Non-pigmented ciliary epithelial cell (primary cell): ENCODE results near the gene UBE2F.
"Not testable (repeated sequence)": the region's sequence is repeated elsewhere in the genome, so short reads cannot be mapped to it uniquely, and the experiment has no call there.

Experiments used
- DNase-seq: peaks from one replicate; pipeline ENCODE4 v3.0.0-alpha.2; 2010; ENCODE audit warnings: low read depth

The UBE2F gene

DNA sequence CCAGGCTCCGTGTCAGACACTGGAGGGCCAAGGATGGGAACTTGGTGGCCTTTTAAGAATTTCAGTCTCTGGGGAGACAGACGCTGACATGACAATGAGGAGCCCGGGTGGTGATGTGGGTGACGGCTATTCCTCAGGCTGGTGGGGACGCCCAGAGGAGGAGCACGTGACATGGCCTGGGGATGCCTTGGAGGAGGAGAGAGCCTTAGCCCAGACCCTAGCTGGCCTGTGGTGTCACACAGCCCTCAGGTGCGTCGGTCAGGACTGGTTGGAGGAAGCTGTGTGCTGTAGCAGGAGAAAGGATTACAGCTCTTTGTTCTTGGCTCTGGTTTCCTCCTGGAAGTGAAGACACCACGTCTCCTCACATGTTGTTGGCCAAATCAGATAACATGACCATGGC is 54.0 kb downstream of the UBE2F start:
- DNase-seq, result no peak

DNA sequence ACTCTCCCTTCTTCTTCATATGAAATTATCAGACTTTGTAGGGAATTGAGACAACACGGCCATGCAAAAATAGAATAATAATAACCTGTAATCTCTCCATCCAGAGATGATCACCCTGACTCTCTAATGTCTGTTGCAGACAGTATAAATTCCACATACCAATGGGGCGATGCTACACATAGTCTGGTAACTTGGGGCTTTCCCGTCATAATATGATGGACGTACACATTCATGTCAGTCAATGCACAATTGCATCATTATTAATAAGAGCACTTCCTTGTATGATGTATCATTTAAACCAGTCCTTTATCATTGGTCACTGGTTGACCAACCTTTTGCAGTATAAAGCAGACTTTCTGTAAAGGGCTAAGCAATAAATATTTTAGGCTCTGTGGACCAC is 54.5 kb downstream of the UBE2F start:
- no peak for DNase-seq

DNA sequence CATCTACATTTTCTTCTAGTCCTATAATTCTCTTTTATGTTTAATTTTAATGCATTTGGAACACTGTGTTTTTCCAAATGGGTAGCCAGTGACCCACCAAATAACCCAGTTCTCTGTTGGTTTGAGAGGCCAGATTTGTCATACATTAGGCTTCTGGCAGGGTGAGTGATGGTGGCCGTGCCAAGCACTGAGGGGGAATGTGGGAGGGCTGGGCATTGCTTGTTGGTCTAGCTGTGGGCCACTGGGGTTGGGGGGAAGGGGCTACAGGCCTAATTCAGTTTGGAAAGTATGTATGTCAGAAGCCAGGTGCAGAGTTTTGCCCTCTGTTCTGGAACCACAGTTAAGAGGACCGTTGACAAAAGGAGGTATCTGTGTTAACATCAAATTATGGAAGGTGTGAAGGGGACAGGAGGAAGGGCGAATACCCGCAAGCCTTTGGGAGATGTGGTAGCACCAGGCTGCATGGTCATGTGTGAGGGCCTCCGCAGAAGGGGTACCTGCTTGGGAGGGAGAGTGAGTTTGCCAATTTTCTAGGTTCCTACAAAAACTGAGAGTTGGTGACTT is 55.9 kb downstream of the UBE2F start:
- no peak for DNase-seq

DNA sequence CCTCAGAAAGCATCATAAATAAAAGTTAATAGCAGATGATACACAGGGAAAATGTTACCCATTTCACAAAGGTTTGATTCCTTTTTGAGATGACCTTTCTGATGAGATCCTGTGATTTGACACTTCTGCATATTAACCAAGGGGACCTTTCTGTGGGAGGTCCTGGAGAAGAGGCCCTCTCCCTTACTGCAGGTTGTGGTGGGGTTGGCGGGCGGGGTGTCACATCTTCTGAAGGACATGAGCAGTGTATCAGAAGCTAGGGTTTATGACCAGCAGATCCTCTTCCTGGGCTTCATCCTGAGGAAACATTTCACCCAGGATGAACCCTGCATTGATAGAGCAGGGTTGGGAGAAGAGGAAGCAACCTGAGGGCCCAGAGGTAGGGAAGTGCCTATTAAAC is 56.8 kb downstream of the UBE2F start:
- DNase-seq, result no peak

DNA sequence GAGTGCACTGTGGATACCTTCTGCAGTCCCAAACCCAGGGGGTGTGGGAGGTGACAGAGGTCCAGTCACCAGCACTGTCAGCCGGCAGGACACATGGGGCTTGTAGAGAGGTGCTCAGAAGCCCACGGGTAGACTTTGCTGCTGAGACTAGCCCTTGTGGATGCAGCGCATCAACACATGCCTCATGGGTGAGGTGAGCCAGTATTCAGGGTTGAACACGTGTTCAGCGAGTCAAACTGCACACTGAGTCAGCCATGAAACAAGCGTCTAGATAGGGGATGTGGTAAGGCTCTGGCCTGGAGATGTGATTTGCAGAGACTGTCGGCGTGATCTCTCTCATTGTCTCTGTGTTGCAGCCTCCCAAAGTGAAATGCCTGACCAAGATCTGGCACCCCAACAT is 58.2 kb downstream of the UBE2F start:
- peak; percentile 40 for DNase-seq

DNA sequence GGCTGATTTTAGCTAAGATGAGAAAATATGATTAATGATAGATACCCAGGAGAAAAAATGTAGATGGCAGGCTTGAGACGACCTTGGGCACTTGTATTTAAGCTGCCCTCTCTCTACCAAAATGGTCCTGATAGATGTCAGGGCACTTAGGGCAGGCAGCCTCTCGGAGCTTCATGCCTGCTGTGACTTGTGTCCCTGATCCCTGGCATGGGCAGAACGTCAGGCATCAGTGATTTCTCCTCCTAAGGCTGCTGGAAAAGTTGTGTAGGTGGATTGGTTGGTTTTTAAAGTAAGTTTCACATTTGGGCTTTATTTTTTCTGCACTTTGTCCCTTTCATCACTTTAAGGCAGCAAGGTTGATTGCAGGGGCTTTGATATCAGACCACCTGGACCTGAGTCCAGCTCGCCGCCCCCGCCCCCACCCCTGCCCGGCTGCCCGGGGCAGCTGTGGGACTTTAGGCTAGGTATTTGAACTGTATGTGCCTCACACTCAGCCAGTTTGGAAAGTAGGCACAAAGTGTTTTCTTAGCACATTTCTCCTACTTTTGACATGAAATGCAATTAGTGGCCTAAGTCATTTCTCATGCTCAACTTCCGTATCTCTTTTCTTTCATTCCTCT is 59.0 kb downstream of the UBE2F start:
- DNase-seq, result no peak

DNA sequence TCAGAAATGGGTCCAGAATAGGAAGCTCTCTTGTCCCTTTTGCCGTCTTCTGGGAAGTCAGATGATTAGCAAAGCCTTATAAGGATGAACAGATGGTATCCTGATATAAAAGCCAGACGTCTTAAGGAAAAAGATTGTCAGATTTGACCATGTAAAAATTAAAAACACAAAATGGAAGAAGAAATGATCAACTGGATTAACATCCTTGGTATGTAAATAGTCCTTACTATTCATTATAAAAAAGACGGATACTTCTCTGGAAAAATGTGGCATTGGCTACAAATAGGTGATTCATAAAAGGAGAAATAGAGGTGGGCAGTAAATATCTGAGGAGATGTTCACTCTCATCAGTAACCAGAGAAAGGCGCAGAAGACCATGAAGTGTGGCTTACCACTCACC is 60.2 kb downstream of the UBE2F start:
- DNase-seq, result peak; percentile 6

DNA sequence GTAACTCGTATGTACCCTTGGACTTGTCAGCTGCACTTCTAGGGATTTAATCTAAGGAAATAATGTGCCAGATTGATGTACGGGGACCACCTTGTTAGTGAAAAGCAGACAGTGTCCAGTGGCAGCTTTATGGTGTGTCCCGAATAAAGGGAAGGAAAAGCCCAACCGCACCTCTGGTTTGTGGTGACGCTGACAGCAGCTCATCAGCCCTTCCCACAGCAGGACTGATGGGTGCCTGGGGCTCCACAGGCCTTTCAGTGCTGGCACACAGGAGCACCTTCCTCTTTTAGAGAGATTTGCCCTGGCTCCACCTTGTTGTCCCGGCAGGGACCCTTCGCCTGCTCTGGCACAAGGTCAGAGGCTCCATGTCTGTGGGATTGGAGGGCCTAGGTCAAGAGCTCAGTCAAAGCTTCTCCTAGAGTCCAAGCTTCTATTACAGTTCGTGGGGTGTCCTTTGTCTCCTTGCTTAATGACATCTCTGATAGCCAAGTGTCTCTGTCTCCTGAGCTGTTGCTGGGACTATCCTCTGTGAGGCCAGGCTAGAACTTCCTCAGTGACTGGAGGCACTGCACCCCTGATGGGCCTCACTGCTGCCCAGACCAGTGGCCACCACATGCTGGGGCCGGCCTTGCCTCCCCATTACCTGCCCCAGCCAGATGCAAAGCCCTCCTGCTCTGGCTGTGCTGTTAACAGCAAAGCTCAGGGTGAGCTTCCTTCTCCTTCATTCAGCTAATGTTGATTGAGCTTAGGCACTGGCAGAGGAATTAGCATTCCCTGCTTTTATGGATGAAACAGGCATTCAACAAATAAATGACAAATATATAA is 61.0 kb downstream of the UBE2F start:
- DNase-seq, result no peak

DNA sequence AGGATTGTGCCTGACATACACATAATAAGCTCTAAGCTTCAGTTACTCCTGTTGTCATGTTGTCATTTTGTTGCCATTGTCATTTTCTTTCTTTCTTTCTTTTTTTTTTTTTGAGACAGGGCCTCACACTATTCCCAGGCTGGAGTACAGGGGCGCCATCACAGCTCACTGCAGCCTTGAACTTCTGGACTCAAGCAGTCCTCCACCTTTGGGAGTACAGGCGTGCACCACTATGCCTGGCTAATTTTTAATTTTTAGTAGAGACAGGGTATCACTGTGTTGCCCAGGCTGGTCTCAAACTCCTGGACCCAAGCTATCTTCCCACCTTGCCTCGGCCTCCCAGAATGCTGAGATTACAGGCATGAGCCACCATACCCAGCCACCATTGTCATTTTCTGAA is 63.0 kb downstream of the UBE2F start:
- DNase-seq, result no peak

DNA sequence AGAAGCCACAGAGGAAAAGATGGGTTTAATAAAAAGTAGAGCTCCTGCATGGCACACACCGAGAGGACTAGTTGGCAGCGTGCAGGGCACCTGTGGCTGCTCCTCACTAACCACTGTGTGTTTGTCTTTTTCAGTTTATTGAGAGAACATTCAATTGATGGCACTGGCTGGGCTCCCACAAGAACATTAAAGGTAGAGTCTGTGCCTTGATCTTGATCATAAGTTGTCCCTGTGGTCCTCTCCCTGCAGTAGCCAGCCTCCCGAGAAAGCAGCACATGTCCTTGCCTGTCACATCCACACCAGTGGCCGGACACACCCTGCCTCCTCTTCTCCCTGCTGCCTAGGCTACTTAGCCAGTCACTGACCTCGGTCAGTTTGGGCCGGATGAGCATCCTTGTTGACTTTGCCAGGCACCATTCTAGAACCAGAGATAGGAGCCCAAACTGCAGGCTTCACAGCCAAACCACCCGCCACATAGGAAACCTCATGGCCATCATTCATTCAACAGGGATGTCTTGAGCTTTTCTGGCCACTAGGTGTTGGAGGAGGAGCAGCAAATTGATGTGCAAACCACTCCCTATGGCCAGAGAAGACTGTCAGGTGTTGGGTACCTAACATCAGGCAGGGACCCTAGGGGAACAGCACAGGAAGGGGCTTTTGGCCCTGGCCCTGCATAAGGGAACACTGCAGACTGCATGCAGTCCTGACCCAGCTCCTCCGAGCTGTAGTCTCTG is 63.8 kb downstream of the UBE2F start:
- no peak for DNase-seq

DNA sequence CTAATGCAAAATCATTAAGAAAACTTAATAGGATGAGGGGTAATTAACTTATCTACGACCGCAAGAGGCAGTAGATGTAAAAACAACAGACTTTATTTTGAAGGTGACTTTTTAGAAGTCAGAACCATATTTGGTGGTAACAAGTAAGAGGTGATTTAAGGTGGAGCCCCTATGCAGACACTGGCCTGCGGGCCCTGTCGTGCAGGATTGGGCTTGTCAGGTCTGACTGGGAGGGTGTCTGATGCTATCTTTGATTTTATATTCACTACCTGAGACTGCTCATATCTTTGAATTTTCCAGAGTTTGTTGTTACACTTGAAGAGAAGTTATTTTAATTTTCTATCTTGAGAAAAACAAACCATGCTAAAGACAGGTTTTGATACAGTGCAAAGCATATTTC is 64.9 kb downstream of the UBE2F start:
- no peak for DNase-seq

DNA sequence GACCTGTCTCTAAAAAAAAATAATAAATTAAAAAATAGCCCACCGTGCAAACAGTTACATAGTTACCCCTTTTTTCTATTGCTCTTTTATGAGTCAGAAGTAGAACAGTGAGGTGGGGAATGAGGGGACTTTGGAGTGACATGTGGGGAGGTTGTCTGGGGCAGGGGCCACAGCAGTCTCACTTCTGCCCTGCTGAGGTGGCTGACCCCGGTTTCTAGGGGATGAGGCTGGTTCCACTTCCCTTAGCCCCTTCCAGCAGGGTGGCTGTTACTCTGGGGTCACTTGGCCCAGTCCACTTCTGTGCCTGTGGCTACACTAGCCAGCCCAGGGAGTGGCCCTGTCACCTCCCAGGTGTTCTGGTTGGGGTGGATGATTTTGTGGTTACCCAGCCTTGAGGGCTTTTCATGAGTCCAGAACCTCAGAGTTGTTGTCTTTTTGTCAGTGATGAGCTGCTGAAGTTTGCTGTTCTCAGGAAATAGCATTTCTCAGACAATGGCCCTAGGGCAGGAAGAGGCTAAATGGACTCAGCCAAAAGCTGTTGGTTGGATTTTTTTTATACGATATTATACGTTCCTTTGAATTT is 66.0 kb downstream of the UBE2F start:
- no peak for DNase-seq

DNA sequence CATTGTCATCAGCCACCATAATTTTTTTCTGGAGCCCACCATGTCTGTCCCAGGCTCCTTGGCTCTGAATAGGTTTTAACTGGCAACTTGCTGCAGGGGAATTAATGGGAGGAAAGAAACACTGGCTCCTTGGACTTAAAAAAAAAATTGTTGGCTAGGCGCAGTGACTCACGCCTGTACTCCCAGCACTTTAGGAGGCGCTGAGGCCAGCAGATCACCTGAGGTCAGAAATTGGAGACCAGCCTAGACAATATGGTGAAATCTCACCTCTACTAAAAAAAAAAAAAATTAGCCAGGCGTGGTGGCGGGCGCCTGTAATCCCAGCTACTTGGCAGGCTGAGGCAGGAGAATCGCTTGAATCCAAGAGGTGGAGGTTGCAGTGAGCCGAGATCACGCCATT is 67.2 kb downstream of the UBE2F start:
- not testable (repeated sequence) for DNase-seq

DNA sequence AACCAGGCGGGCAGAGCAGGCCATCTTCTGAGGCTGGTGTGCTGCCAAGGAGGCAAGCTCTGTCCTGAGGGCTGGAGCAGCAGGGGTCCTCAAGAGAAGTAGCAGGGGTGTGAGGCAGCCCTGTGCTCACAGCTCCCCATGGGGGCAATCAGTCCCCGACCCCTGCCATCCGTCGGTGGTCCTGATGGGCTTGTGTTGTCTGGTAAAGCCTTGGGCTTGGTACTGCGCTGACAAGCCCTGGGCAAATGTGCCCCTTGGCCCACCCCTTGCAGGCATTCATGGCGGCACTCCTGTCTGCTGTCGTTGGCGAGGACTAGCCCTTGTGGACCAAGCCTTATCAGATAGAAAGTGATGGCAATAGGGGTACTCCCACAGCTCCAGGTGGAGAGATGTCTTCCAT is 71.4 kb downstream of the UBE2F start:
- DNase-seq, result no peak

DNA sequence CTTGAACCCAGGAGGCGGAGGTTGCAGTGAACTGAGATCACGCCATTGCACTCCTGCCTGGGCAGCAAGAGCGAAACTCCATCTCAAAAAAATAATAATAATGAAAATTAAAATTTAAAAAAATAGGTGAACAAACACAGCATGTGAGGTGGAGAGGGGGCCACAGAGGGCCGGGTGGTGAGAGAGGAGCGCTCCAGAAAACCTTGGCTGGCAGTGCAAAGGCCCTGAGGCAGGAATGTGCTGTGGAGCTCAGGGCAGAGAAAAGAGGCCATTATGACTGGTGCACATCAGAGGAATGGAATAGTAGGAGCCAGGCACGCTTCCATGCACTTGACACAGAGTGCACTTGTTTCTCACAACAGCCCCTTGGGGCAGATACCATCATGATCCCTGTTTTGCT is 72.3 kb downstream of the UBE2F start:
- DNase-seq, result no peak

DNA sequence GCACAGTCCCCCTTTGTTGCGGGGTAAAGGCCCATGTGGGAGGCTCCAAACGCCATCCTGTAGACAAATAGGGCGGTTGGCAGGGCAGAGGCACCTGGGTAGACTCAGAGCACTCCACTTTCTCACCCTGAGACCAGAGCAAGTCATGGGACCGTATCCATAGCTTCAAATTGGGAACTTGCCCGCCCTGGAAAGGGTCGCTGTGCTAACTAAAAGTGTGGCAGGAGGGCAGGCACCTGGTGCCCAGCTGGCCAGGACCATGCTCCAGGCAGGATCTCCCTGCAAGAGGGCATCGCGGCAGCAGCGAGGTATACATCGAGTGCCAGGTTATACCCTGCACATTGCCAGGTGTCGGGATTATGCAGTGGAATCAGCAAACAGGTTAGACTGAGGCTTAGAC is 73.2 kb downstream of the UBE2F start:
- no peak for DNase-seq

DNA sequence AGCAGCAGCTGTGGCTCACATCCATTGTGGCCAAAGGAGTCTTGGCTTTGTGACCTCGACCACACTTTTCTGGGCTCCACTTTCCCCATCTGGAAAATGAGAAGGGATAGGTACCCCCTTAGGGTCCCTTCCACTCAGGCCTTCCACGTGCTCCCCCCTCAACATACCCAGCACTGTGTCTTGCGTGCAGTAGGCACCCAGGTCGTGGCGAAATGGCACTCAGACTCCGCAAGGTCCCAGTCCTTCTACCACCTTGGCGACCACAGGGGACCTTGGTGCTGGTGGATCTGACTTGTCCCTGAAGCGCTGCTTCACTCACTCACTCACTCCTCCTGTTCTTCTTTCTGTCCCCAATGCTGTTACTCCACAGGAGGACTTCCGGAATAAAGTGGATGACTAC is 74.1 kb downstream of the UBE2F start:
- DNase-seq, result no peak

DNA sequence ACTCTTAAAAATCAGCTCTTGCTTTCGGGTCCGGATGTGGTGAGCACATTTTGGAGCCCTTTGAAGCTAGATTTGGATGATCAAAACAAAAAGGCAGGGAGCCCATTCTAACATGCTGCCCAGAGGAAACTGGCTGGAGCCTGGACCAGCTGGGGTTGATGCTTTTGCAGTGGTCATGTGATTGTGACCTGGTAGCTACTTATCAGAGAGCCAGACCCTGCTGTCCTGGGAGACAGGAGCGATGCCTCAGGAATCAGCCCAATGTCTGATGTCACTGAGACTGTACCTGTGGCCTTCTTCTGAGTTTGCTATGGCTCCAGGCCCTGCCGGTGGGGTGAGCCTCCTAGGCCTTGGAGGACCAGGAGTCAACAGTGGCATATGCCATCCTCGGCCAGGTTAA is 75.3 kb downstream of the UBE2F start:
- no peak for DNase-seq

DNA sequence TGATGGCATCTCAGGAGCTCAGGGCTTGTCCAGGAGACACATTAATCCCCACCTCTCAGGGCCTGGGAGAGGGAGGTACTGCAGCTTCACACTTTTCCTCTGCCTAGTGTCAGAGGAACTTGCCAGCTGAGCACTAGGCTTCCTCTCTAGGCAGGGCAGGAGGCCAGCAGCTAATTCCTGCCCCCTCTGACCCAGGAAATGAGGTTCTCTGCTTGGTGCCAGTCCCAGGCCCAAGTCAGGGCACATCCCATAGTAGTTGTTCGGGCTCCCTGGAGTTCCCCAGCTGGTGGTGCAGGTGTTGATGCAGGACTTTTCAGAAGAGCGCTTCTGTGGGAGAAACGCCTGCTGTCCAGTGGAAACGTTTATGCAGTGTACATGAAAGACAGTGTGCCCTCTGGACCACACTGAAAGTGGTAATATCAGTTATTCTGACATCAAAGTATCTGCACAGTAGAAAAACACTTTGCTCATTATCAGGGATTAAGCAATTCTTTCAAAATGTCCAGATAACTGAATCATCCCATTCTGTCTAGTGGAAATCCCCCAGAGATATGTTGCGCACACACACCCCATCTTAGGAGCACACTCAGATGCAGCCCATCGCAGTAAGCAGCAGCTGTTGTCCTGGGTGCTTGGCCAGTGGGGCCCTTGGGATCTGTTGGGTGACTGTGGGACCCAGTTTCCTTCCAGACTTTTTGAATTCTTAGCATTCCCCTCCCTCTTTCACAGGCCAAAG is 76.2 kb downstream of the UBE2F start:
- no peak for DNase-seq

DNA sequence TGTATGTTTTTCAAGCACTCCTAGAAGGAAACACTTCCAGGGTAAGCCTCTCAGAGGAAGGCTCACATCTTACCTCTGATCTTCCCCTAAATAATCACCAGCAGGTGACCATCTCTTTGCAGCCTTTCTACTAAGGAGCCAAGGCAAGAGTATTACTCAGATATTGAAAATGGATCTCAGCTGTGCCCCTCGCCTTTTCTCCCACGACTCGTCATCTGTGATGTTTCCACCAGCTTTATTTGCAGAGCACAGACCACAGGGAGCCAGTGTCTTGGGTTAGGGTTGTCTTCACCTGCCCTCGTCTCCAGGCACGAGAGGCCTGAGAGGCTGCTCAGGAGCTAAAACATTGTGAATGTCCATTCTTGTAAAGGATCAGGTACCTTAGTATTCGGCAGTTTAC is 77.0 kb downstream of the UBE2F start:
- DNase-seq, result no peak

DNA sequence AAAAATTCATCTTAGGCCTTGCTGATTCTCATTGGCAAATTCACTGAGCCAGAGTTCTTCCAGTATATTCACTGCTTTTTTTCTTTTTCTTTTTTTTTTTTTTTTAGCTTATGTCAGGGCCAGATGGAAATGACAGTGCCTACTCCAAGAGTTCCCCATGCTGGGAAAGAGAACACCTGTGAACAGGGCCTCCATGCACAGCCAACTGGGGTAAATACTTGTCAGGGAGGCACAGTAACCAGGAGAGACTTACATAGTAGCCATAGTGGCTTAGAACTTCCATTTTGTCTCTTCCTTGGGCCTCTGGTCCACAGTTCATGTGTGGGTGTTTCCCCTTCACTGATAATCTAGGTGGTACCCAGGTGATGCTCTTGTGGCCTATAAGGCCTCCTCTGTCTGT is 78.8 kb downstream of the UBE2F start:
- DNase-seq, result no peak

DNA sequence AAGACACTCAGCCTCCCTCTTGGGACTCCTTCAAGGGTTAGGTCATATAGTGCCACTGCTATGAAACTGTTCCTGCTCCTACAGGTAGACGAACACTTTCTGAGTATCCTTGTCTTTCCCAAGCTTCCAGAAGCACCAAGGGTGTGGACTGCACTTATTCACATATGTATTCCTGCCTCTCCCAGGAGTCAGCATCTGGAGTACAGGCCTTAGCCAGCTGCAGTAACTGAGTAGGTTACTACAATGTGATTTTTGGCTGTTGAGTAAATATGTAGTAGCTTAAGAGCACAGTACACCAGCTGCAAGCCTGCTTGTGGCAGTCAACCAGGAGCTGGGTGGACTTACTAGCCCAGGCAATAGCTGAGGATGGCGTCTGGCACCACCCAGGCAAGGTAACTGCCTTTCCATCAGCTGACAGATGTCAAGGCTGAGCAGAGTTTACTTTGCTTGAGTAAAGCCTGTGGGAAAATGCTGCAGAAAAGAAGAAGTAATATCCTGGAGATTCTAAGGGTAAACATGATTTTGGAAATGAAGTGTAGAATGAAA is 80.0 kb downstream of the UBE2F start:
- DNase-seq, result no peak
